OCI-LY1 (cell line): ENCODE data around the gene ST13.
"Not testable (repeated sequence)": the region's sequence is repeated elsewhere in the genome, so short reads cannot be mapped to it uniquely, and the experiment has no call there.

Experiments
- H2AFZ ChIP-seq: fragments of 200-600 bp; sonication (generic), shearing (Covaris generic); 2 replicates; pipeline ENCODE4 v1.6.0; 2014; ENCODE audit warnings: antibody characterized with exemption, mild to moderate bottlenecking, low read length
- H3F3A ChIP-seq: fragments of 200-600 bp; sonication (generic), shearing (Covaris generic); 2 replicates; pipeline ENCODE4 v1.6.0; 2014; ENCODE audit warnings: mild to moderate bottlenecking, antibody characterized with exemption, low read length, moderate library complexity; ENCODE audit not compliant: insufficient read depth
- H3K27ac ChIP-seq: fragments of 200-600 bp; sonication (generic); 2 replicates; pipeline ENCODE4 v1.5.1; 2014; ENCODE audit warnings: low read length, mixed run types, mild to moderate bottlenecking, low read depth; ENCODE audit not compliant: poor library complexity, severe bottlenecking
- H3K27me3 ChIP-seq: fragments of 200-600 bp; sonication (generic); 2 replicates; pipeline ENCODE4 v1.6.0; 2014; ENCODE audit warnings: antibody characterized with exemption, mild to moderate bottlenecking, low read length, moderate library complexity; ENCODE audit not compliant: insufficient read depth
- H3K36me3 ChIP-seq: fragments of 200-600 bp; sonication (generic); 2 replicates; pipeline ENCODE4 v1.6.1; 2014; ENCODE audit warnings: mild to moderate bottlenecking, antibody characterized with exemption, low read length, moderate library complexity, mixed read lengths; ENCODE audit not compliant: insufficient read depth
- H3K4me1 ChIP-seq: fragments of 200-600 bp; sonication (generic); 2 replicates; pipeline ENCODE4 v1.5.1; 2014; ENCODE audit warnings: mild to moderate bottlenecking, low read length, moderate library complexity; ENCODE audit not compliant: insufficient read depth, severe bottlenecking
- H3K4me2 ChIP-seq: fragments of 200-600 bp; sonication (generic), shearing (Covaris generic); 2 replicates; pipeline ENCODE4 v1.6.1; 2014; ENCODE audit warnings: low read length
- H3K4me3 ChIP-seq: fragments of 200-600 bp; sonication (generic); 2 replicates; pipeline ENCODE4 v1.5.1; 2014; ENCODE audit warnings: low read length, low read depth, mild to moderate bottlenecking, mixed read lengths; ENCODE audit not compliant: poor library complexity, severe bottlenecking
- H3K79me2 ChIP-seq: fragments of 200-600 bp; shearing (Covaris generic); 2 replicates; pipeline ENCODE4 v1.6.1; 2016; ENCODE audit warnings: mixed run types, low read length, mixed read lengths; ENCODE audit not compliant: insufficient read depth
- H3K9ac ChIP-seq: fragments of 200-600 bp; sonication (generic), shearing (Covaris generic); 2 replicates; pipeline ENCODE4 v1.6.1; 2014; ENCODE audit warnings: mild to moderate bottlenecking, low read length, mixed read lengths
- H3K9me2 ChIP-seq: fragments of 200-600 bp; sonication (generic), shearing (Covaris generic); 2 replicates; pipeline ENCODE4 v1.6.1; 2014; ENCODE audit warnings: low read depth, mild to moderate bottlenecking, low read length, mixed read lengths
- H3K9me3 ChIP-seq: fragments of 200-600 bp; shearing (Covaris generic); 2 replicates; pipeline ENCODE4 v1.6.1; 2014; ENCODE audit warnings: low read length, mixed read lengths
- H4K20me1 ChIP-seq: fragments of 200-600 bp; sonication (generic), shearing (Covaris generic); 2 replicates; pipeline ENCODE4 v1.6.0; 2016; ENCODE audit warnings: mild to moderate bottlenecking, low read length; ENCODE audit not compliant: insufficient read depth
- EZH2 ChIP-seq: fragments of 200-600 bp; sonication (generic), shearing (Covaris generic); IDR thresholded peaks from 2 replicates; pipeline ENCODE4 v1.8.0; 2017; ENCODE audit warnings: borderline replicate concordance, mixed run types, mild to moderate bottlenecking, antibody characterized with exemption, low read length, moderate library complexity, mixed read lengths
- TF ChIP-seq, protein P1 (sequence below): fragments of 200-600 bp; sonication (generic), shearing (Covaris generic); IDR thresholded peaks from 2 replicates; pipeline ENCODE4 v1.5.1; 2017; ENCODE audit warnings: mild to moderate bottlenecking, antibody characterized with exemption, low read length, moderate library complexity, mixed read lengths

ST13 gene

DNA sequence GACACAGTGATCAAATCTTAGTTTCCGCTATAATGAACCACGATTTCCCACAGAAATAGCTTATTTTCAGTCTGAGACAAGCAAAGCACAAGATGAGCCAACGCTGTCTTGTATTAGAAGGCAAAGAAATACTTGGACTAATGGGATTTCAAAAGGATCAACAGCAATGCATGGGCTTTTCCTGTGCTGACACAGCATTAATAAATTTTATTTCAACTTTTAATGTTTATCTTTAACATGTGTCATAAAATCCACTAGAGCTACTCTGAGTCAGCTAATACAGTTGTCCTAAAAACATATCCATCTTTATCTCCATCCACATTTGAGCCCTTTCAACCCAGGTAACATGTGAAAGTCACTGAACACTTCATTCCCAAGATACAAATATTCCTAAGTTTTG is 21.8 kb downstream of the ST13 start:
- Histone ChIP-seq H3F3A (peaks cover 8% of the 10 kb centered on the region; the same call in 1 of the 2 replicates), H3K27ac (no peak overlapping the region), H3K4me1 (no peaks in the 10 kb centered on the region), H3K79me2 (no peaks in the 10 kb centered on the region; the same call in 1 of the 2 replicates), H3K9me2 (no peaks in the 10 kb centered on the region), H3K4me3 (no peak overlapping the region), H3K9ac (no peak overlapping the region), H3K27me3 (no peaks in the 10 kb centered on the region), H3K9me3 (no peaks in the 10 kb centered on the region), H2AFZ (no peak overlapping the region), H3K4me2 (no peak overlapping the region), H4K20me1 (no peaks in the 10 kb centered on the region; the same call in 1 of the 2 replicates), H3K36me3 (peaks cover 89% of the 10 kb centered on the region)
- TF ChIP-seq, protein P1, sequence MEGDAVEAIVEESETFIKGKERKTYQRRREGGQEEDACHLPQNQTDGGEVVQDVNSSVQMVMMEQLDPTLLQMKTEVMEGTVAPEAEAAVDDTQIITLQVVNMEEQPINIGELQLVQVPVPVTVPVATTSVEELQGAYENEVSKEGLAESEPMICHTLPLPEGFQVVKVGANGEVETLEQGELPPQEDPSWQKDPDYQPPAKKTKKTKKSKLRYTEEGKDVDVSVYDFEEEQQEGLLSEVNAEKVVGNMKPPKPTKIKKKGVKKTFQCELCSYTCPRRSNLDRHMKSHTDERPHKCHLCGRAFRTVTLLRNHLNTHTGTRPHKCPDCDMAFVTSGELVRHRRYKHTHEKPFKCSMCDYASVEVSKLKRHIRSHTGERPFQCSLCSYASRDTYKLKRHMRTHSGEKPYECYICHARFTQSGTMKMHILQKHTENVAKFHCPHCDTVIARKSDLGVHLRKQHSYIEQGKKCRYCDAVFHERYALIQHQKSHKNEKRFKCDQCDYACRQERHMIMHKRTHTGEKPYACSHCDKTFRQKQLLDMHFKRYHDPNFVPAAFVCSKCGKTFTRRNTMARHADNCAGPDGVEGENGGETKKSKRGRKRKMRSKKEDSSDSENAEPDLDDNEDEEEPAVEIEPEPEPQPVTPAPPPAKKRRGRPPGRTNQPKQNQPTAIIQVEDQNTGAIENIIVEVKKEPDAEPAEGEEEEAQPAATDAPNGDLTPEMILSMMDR: no peak
- no peak for TF ChIP-seq EZH2

DNA sequence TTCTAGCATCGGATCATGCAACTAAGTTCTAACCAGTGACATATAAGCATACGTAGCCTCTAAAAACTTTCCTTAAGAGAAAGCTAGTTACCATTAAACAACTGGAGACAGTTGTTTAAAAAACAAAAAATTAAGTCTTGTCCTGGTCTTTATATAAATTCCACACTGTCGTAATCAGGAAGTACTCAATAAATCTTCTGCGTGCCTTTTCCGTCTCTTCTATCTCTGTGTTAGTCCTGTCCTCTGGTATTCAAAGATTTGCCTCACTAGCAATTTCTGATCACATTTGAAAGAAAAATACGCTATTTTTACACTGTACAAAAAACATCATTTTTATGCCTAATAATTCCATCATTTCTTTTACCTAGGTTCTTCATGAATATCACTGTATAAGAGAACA is 27.3 kb downstream of the ST13 start:
- H3F3A ChIP-seq: no peaks in the 10 kb centered on the region
- H3K9me3 ChIP-seq: no peaks in the 10 kb centered on the region
- no peak overlapping the region for H2AFZ ChIP-seq
- no peak overlapping the region for H3K4me2 ChIP-seq
- no peaks in the 10 kb centered on the region for H3K9me2 ChIP-seq
- H3K4me1 ChIP-seq: no peaks in the 10 kb centered on the region
- no peaks in the 10 kb centered on the region for H4K20me1 ChIP-seq
- no peak overlapping the region for H3K4me3 ChIP-seq
- no peaks in the 10 kb centered on the region for H3K79me2 ChIP-seq
- H3K36me3 ChIP-seq: peaks cover 79% of the 10 kb centered on the region
- no peak overlapping the region for H3K9ac ChIP-seq
- no peak for TF ChIP-seq EZH2
- TF ChIP-seq, protein P1: no peak
- H3K27ac ChIP-seq: no peak overlapping the region
- H3K27me3 ChIP-seq: no peaks in the 10 kb centered on the region

DNA sequence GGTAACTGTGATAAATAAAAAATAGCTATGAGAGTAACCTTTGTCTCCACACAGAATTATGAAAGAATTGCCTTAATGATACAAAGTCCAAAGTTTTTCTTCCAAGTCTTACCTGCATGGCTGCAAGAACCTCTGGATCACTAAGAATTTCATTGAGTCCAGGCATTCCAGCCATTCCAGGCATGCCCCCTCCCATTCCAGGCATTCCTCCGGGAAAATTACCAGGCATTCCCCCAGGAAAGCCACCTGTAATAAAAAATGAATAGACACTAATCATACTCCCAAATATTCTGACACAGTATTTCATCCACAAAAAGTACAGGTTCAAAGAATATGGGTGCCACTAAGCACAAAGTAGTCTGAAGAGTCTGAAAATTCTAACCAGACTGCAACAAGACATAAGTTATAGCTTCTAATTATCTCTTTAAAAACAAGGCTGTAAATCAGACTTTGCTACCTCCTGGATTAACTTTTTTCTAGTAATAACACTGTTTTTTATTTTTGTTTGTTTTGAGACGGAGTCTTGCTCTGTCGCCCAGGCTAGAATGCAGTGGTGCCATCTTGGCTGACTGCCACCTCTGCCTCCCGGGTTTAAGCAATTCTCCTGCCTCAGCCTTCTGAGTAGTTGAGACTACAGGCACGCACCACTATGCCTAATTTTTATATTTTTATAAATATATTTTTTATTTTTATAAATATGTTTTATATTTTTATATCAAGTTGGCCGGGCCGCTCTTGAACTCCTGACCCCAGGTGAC is 29.3 kb downstream of the ST13 start:
- H3K27ac ChIP-seq: no peak overlapping the region
- no peak overlapping the region for H3K4me3 ChIP-seq
- no peak overlapping the region for H2AFZ ChIP-seq
- no peaks in the 10 kb centered on the region for H3K27me3 ChIP-seq
- H3F3A ChIP-seq: peaks cover 11% of the 10 kb centered on the region
- no peaks in the 10 kb centered on the region for H4K20me1 ChIP-seq
- TF ChIP-seq, protein P1: no peak
- TF ChIP-seq EZH2: no peak
- peaks cover 81% of the 10 kb centered on the region for H3K36me3 ChIP-seq
- no peaks in the 10 kb centered on the region for H3K79me2 ChIP-seq
- no peaks in the 10 kb centered on the region for H3K4me1 ChIP-seq
- no peak overlapping the region for H3K9ac ChIP-seq
- no peak overlapping the region for H3K4me2 ChIP-seq
- no peaks in the 10 kb centered on the region for H3K9me2 ChIP-seq
- H3K9me3 ChIP-seq: no peaks in the 10 kb centered on the region

DNA sequence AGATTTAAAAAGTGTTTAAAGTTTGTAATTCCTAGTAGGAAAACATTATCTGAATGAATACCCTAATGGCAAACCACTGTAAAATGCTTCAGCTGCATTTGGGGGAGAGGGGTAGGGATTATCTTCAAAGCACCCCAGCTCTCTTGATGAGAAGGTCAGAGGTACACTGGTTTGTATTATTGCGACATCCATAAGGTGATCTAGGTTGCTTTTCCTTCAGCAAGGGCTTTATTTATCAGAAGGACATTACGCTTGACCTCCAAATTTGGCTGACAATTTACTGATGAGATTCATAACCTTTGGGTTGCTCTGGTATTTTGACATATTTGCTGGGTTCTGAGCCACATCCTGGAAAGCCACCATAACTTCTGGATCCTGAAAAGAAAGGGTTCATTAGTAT is 30.1 kb downstream of the ST13 start:
- H4K20me1 ChIP-seq, H3K4me3 ChIP-seq, H3K4me1 ChIP-seq, H2AFZ ChIP-seq, H3K27ac ChIP-seq, H3K79me2 ChIP-seq, H3K27me3 ChIP-seq, H3K4me2 ChIP-seq, H3K9me2 ChIP-seq, H3K9ac ChIP-seq, H3K9me3 ChIP-seq: not testable (repeated sequence)
- H3F3A ChIP-seq: peaks cover 11% of the 10 kb centered on the region
- peaks cover 73% of the 10 kb centered on the region for H3K36me3 ChIP-seq
